NOMO-1 treated with dmso at 0.1 percent for 144 hours (cell line): Measurements from ENCODE around the gene MSANTD1.

ENCODE experiments used
- DNase-seq: peaks from one replicate; lab custom pipeline; 2025; ENCODE audit not compliant: unreplicated experiment; lab: John Stamatoyannopoulos, UW

MSANTD1 gene

DNA sequence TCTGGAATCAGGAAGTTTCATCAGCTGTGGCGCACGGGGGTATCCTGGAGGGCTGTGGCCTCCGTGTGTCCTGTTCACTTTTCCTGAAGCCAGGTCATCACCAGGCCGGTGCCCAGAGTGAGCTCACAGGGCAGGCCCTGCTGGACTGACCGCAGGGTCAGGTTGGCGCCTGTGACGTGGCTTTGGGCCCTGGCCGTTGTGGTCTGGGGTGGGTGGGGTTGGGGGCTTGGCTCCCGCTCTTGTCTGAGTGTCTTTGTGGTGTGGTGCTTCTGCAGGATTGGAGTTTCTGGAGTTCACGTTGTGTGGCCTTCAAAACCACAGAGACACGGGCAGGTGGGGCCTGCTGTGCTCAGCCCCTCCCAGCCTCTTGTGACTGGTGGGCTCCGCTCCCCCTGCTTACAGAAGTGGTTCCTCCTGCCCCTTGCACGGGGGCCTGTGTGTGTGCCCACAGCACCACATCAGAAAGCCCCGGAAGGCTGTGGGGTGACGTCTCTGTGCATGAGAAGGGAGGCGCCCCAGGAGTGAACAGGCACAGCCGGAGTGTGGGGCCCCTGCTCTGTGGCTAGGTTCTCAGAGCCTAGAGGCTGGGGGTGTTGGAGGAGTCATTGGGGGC lies 53.3 kb downstream of the MSANTD1 start:
- no peak for DNase-seq

DNA sequence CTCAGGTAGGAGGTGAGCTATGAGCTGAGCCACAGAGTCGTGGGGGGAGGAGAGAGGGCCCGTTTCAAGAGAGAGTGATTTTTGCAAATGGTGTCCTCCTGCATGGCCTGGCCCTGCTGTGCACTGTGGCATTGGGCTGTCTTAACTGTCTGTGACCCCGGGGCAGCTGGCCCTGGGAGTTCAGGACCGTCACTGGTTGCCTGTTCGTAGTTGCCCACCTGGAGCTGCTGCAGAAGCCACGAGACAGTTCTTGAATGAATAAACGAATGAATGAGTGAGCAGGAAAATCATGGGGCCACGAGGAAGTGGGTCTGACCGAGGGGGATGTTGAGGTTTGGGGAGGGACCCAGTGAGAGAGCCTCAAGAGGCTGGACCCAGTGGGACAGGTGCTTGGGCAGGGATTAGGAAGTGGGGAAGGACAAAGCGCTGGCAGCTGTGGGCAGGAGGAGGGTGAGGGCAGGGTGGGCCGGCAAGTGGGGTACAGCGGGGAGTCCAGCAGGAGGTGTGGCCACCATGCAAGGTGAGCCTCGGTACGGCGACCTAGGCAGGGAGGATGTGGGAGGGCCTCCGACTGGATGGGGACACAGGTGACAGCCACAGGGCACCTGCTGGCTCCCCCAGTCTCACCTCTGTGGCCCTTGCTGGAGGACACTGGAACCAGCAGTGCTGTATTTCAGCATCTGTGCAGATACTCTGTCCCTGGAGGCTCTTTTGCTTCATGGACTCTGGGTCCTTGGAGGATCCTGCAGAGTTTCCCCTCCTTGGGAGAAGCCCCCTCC lies 54.0 kb downstream of the MSANTD1 start:
- DNase-seq, result no peak

DNA sequence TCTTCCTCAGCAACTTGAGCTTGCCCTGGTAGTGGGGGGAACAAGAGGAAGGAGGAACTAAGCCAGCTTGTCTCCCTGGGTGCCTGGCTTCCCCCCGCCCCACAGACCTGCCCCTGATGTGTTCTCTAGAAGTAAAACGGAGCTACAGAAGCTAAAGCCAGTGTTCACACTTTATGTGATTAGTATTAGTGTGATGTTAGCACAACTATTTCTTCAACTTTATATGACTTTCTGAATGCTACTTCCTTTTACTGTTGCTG lies 54.5 kb downstream of the MSANTD1 start:
- no peak for DNase-seq

DNA sequence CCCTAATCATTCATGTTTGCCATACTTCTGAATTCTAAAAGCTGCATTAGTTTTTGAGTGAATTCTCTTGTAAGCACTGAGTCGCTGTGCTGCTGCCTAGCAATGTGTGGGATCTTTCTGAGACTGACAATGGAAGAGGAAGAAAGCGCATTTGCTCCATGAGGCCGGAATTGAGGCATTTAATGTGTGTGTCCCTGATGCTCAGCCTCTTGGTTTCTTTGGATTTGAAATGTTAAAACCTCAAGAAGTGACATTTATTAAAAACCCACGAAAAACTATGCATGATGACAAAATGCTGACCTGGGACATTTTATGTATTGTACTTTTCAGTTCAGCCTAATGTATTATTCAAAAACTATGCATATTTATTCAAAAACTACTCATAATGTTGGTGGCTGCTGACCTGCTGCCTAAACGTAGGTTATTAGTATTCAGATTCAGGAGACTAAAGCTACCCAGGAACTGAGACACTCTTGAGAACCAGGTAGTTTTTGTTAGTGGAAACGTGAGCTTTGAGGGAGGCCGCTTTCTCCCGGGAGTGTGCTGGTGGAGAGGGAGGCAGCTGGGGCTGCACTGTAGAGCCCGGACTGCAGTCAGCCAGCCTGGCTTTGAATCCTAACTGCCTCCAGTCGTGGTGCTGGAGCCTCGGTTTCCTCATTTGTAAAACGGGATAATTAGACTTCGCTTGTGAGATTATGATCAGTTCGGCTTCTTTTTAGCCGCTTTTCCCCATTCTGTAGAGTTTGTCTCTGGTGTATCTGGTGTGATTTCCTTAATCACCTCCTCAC lies 55.2 kb downstream of the MSANTD1 start:
- no peak for DNase-seq

DNA sequence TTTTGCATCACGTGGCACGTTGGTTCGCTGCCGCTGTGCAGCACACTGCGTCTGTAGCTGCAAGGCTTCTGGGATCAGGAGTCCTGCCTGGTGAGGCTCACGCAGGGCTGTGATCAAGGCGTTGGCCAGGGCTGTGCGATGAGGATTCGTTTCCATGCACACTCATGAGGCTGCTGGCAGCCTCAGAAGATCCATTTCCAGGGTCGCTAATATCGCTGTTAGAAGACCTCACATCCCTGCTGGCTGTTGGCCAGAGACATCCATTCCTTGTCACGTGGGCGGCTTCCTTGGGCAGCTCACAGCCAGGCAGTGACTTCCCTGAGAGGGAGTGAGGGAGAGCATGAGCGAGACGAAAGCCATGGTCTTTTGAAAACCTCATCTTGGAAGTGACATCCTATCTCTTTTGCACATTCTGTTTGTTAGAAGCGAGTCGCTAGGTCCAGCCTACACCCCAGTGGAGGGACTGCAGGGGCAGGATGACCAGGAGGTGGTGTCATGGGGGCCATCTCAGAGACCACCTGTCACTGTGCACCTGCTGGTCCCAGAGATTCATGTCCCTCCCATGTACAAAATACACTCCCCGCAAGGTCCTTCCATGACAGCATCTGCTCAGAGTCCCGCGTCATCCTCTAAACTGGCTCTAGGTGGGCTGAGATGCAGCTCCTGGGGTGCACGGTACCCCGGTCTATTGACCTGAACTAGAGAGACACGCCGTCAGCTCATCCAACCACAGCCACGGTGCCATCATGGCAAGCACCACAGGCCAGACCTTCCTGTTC lies 56.1 kb downstream of the MSANTD1 start:
- DNase-seq, result no peak

DNA sequence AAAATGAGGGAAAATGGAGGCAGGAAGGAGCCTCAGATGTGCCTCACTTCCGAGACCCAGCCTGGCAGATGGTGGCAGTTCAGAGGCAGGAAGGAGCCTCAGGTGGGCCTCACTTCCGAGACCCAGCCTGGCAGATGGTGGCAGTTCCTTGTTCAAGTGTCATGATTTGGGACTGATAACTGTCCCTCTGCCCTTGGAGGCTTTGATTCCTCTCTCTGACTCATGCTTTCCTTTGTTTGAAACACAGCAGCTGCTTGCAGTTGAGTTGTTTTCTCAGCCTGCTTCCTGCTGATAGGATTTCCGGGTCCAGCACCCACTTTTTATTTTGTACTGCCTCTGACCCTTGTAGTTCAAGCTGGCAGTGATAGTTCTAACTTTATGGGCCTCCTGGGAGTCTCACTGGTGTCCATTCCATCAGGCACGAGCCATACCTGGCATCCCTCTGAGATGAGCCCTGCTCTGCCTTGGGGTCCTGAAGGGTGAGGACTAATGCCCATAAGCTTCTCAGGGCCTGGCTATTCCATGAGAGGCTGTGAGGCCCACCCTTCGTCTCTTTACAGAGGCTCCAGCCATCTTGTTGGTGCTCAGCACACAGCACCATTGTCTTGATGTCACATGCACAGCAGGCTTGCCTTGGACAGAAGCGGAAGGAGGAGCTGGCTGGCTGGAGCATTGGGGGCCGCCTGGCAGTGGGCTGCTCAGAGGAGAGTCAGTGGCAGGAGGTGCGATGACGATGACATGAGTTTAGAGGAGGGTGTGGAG lies 56.8 kb downstream of the MSANTD1 start:
- no peak for DNase-seq
